Fibroblast of skin of left quadriceps (primary cell): ENCODE measurements around the gene LIF.

Source experiments
- DNase-seq, 2 experiments: peaks; one replicate each; pipeline ENCODE4 v3.0.0-alpha.2; 2013; ENCODE audit warnings: low read depth in 2 of 2

LIF gene

DNA sequence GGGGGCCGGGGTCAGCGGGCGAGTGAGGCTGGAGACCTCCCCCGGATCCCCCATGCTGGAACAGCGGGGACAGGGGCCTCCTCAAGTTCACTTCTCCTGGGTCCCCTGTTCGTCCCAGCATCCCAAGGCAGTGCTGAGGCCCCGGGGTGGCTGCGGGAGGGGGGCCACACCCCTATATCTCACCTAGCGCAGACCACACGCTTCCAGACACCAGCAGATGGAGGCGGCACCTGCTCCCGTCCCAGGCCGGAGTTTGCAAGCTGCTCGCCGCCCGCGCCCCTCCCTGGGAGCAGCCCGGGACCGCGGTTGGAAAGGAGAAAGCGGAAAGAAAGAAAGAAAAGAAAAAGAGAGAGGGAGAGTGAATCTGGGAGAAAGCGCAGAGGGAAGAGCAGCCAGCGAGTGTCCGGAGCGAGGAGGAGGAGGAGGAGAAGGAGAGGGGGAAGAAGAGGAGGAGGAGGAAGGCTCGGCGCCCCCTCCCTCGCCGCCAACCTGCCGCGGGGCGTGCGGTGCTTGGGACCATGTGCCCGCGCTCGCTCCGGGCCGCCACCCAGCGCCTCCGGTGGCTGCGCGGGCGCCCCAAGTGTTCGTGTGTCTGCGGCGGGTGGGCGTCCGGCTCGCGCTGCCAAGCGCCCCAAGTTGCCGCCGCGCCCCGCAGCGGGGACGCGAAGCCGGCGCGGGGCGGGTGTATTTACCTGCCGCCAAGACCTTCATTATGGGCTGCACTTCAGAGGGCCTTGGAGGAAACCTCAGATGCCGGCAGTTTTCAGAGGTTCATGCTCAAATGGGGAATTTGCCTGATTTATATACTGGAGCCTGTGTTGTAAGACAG is at the start of gene LIF:
TSS of gene LIF (minus strand) at position 775 of the 829 bp plus-strand sequence. CDS start at position 711, 64 bp downstream.
- DNase-seq: no peak

DNA sequence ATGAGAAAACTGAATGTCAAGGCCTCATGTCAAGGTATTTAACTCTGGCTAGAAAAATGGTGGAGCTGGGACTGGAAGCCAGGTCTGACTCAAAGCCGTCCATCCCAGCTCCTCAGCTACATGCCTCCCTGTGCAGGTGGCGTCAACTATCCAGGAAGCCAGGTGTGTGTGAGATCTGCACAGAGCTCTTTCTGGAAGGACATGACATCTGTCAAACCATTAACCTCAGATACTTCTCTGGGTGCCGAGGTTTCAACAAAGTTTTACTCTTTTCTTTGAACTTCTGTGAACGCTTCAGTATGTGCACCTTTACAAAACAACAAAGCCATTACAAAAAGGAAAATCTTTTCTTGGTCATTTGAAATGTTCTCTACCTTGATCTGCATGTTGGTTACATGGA is 49.8 kb upstream of the LIF start:
- DNase-seq: no peak

DNA sequence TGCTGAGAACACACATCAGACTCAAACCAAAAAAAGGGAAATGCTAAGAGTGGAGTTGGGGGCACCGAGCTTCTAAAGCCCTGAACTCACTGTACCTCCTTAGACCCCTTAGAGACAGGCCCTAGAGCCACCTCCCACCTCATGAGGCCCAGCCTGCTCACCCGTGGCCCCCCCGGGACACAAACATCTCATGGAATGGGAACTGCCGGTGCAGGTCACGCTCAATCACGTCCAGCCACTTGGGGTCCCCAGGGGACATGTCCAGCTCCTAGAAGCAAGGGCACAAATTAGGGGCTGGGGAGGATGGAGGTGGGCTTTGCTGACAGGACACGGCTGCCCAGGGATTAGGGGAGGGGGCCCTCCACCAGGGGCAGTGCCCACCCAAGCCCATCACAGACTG is 49.0 kb upstream of the LIF start:
- DNase-seq: no peak

DNA sequence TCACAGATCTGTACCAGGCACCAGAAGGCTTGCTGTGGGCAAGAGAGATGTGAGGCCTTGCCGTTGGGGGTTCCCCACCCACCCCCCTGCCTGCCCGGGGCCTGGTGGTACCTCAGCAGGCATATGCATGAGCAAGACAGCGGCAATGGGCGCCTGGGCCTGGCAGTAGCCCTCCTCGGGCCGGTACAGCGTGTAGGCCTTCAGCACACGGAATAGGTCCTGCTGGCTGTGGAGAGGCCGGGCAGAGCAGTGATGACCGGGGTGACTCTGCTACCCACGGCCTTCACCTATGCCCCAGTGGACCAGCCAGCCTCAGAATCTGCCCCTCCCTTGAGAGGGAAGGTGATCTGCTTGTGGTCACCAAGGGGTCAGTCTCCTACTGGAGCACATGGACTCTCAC is 48.3 kb upstream of the LIF start:
- no peak for DNase-seq

DNA sequence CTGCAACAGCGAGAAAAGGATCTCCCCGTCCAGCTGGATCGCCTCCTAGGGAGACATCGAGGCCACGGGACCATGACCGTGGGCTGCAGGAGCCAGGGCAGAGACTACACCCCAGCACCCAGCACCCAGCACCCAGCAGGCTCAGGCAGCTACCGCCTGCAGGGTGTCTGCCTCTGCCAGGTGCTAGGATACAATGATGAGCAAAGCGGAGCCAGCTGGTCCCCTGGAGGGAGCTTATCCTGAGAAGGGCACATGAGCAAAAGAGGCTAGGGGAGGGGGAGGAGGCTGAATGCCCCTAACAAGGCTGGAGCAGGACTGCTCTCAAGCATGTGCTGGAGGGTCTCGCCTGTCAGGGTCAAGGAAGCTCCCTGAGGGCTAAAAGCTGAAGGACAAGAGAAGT is 47.5 kb upstream of the LIF start:
- DNase-seq: no peak

DNA sequence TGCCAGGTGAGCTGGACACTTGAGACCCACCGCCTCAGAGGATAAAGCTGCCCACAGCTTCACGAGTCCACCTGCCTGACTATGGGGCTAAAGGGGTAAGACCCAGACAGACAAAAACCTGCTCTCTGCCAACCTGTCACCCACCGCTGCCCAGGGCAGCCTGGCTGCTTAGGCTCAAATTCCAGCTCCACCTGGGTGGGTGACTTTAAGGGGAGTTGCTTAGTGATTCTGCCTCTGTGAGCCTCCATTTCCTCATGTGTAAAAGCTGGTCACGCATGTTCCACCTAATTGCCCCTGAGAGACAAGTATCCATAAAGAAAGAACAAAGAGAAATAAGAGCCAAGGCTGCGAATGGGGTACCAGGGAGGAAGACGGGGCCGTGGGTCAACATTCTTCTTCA is 46.5 kb upstream of the LIF start:
- no peak for DNase-seq

DNA sequence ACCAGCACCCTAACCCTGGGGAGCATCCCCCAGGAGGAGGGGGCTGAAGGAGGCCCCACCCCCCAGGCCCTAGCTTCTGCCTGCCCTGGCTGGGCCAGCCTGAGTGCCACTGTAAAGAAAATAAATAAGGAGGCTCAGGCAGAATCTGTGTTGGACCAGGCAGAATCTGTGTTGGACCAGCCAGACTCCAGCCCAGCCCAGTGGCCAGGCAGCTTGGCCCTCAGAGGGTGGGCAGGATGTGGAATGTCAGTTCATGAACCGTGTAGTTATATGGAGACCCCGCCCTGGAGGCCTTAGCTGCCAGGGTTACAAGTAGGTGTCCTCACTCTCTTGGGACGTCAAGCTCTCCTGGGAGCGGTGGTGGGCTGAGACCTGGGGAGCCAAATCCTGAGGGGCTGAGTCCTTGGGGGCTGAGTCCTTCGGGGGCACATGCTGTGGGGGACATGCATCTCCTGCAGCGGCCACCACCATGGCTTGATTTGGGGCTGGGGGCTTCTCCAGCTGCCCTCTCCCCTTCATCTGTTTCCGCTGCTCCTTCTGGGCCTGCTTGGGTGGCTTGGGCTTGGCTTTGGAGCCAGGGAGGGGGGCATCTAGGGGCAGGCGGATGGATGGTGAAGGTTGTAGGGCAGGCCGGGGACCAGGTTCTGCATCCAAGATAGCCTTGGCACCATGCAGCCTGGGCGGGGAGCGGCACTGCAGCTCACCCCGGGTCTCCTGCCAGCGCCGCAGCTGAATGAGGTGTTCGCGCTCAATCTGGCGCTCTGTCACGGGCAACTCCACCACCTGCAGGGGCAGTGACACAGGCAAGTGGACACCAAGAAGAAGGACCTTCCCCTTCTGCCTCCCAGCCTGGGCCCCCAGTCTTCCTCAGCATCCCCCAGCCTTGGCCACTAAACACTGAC is 45.8 kb upstream of the LIF start:
- no peak for DNase-seq

DNA sequence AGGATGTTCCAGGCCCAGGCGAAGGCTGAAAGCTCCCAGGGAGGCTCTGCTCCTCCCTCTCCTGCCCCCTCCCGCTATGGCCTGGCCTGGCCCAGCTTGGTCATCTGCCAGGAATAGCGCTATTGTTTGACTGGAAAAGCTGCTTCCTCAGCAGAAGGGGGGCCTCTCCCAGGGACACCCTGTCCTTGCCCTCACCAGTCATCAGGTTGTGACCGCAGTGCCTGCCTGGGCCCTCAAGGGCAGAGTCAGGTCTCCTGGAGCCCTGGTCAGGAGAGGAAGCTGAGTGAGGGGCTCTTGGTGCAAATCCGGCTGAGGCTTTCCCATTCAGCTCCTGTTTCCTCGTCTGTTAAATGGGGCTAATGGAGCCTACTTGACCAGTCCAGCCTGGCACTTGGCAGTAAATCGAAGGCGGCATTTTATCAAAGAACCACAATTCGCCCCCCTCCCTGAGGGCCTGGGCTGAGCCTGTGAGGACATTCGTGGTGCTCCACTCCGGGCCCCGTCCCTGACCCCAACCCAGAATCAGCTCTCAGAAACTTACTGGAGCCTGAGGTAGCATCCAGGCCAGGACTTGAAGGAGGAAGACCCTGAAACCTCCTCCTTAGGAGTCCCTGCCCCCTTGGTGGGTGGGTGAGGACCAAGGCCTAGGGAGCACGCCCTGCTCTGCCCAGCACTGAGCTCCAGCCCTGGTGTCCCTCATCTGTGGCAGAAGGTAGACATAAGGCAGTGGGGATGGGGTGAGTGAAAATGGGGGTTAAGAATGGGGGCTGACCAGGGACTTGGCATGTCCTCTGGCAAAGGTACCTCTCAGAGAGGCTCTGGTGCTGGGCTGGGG is 44.7 kb upstream of the LIF start:
- DNase-seq: no peak

DNA sequence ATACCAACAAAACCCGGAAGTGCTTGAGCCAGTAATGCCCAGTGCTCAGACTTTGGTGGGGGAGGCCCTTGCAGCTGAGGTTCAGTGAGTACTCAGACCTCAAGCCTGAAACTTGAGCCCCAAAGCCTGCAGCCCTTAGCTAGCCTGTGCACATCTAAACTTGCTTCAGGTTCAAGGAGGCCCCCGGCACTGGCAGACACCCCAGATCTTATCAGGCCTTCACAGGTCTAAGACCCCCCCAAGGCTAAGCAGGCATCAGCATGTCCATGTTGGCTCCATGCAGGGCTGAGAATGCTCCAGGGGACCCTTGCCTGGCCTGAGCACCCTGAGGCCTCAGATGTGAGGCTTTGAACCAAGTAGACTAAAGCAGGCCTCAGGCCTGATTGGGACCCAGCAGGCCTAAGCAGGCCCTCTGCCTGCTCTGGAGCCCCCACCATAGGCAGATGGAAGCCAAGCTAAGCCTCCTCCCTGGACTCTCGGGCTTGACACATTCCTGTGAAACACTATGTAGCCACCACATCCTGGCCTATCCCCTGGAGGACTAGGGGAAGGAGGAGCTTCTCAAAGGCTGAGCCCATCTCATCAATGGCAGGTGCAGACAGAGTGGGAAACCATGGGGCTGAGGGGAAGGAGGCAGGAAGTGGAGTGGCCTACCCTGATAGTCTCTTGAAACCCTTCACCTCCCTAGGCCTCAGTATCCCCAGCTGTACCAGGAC is 43.9 kb upstream of the LIF start:
- peak in 1 of 2 experiments; percentile 22 for DNase-seq

DNA sequence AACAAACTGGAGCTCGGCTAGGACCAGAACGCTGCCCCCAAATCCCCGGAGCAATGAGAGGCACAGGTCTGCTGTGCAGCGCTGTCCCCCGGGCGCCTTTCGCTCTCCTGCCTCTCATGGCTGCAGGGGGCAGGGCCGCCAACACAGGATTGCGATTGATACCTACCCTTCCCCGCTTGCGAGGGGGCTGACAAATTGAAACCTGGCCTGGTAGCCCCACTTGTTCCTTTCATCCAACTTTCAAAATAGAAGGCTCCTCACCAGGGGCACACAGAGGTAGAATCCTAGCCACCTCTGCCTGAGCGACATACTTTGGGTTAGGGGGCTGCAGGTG is 43.4 kb upstream of the LIF start:
- no peak for DNase-seq

DNA sequence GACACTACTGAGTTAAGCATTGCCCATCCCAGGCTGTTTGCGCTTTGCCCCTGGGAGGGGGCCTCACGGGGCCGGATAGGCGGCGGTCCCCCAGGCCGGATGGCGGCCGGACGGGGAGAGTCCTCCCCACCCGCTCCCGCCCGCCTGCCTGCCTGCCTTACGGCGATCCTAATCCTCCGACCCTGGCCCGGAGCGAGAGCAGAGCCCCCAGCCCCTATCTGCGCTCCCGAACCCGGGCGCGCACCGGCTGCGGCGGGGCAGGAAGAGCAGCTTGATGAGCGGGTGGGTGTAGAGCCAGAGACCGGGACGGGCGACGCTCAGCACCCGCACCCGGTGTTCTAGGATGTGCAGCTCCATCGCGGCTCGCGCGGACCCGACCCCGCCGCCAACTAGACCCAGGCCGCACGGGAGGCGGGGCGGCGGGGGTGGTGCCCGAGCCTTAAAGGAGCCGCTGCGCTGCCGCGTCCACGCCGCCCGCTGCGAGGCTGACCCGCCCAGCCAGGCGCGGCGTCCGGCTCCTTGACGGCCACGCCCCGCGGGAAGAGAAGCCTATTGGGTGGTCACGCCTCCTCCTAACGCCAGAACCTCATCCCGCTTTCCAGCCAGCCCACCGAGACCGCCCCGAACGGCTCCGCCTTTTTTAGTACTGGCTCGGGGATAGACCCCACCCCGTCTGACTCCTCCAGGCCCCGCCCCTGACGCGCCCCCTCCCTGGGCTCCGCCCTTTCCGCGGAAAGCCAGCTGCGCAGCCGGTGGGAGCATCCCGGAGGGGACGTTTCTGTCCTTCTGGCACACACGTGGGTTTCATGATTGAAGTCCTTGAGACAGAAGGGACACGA is 42.8 kb upstream of the LIF start, which contains the start of gene CASTOR1:
TSS of gene CASTOR1 (minus strand) at position 365 of the 839 bp plus-strand sequence. CDS start at position 357, 8 bp downstream.
- peak; percentile 93 to 94 for DNase-seq

DNA sequence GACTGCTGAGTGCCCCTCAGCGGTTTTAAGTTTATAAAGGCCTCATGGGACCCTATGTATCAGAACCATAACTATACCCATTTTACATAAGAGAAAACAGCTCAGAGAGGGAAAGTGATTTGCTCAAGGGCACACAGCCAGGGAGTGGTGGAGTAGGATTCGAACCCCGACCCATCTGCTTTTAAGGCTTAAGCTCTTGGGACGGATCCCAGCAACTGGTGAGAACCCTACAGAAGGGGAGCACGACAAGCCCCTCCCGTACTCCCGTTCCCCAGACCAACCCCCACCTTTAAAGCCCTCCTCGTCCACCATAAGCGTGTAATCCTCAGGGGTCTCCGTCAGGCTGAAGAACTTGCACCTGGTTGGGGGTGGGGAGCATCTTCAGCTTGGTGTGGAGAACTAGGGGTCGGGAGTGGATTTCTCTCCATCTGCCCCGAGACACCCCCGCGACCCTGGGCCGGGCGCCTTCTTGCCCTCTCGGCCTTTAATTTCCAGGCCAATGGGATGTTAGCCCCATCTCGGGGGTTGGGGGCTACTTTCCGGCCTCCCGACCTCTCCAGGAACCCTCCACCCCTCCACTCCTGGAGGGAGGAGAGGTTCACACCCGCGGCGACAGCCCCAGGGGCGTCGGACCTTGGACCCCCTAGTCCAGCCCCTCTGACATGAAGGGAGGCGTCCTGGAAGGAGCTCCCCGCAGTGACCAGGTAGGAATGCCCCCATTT is 42.0 kb upstream of the LIF start:
- DNase-seq: no peak

DNA sequence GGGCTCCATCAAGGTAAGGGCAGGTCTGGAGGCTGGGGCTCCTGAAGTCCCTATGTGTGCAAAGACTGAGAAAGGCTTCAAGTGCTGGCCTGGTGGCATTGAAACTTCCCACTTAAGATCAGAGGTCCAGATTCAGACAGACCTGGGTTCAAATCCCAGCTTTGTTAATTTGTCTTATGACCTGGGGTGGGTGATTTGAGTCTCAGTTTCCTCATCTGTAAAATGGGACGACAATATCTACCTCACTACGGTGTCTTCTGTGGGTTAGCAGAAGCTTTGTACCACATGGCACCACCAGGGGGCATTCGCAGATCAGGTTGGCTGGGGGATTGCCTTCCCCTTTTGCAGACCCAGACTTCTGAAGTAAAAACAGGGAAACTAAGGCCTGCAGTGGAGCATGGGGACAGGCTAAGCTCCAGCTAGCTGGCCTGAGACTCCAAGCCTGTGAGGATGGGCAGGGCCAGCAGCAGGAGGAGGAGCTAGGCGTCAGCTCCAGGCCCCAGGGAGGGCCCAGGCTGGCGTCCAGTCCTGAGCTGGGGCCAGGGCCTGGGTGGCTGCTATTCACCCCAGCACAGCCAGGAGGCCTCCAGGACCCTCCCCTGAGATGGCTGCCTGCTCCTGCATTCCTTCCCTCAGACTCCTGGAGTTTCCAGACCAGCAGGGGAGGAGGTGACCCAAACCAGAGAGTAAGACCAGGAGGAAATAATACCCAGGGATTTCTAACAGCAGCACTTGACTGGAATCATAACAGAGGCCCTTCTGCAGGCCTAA is 41.3 kb upstream of the LIF start:
- peak; percentile 65 to 68 for DNase-seq

DNA sequence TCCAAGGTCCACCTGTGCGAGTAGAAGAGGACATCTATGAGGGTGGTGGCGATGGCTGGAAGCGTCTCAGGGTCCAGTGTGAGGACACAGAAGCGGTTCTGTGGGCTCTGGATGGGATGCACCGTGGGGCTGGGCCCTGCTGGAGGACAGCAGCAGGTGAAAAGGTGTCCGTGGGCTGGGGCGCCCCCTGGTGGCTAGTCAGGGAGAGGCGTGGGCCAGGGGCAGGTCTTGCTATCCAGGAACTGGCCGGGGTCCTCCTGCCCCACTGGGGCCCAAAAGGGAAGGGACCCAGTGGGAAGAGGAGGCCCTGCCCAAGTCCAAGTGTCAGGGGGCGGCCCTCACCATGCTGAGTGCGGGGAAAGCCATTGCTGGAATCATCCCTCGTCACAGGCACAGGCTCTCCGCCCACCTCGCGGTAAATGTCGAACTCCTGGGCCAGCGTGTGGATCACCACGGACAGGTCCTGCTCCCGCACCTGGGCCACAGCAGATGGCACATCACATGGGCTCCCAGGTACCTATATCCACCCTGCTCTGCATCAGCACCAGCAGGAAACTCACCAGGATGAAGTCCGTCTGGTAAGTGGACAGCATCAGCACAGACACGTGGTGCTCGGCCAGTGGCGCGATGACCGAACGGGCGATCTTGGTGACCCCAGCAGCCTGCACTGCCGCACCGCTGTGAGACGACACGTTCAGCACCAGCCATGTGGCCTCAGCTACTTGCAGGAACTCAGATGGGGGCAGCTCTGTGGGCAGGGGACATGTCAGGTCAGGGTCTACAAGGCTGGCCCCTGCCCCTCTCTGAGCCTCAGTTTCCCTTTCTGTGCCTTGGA is 40.5 kb upstream of the LIF start:
- no peak for DNase-seq

DNA sequence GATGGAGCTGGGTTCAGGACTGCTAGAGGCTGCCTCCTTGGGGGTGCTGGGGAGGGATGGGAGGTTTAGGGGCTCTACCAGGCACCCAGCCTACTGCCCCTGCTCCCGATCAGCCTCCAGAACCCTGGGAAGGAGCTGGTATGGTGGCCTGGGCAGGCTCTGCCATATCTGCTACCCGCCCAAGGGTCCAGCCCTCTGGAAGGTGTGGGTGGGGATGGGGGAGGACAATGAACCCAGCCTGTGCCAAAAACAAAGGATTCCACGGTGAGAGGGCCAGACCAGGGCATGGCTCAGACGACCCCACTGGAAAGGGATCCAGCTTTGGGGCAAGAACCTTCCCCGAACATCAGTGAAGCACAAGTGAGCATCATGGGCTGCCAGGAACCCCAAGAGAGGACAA is 39.8 kb upstream of the LIF start:
- no peak for DNase-seq

DNA sequence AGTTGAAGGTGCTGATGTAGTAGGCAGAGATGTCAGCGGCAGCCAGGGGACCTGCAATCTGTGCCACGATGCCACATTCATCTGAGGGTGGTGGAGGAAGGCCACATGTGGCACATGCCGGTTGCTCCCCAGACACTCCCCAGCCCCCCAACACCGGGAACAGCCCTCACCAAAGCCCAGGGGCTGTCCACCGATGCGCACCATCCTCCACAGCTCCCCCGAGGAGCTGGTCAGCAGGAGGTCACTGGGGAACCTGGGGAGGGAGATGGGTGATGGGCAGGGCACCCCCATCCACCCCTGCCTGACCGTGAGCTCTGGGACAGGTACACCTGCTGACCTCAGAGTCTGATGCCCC is 39.3 kb upstream of the LIF start:
- no peak for DNase-seq

DNA sequence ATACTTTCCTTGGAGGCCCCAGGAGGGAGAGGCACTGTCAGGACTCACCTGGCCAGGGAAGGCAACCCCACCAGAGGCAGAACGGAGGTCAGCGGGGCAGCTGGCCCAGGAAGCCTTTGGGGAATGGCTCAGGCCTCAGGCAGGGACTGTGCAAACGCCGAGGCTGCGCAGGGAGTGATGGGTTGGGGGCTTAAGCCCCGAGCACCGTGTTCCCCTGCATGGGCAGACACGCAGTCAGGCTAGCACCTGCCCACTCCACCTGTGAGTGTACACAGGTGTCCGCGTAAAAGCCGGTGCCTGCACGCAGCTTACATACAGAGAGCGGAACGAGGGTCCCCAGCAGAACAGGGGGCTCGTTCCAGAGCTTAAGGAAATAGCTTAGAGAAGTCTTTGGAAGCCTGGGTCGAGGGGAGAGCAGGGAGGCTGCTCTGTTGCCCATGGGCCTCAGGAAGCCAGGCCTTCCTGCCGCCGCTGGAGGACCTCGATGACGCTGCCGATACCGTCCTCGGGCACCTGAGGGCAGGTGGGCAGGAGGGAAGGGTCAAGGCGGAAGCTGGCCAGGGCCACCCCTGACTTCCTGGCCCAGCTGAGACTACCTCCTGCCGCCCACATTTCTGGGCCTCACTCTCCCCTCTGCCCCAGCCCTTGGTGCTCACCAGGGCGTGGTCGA is 38.8 kb upstream of the LIF start:
- no peak for DNase-seq

DNA sequence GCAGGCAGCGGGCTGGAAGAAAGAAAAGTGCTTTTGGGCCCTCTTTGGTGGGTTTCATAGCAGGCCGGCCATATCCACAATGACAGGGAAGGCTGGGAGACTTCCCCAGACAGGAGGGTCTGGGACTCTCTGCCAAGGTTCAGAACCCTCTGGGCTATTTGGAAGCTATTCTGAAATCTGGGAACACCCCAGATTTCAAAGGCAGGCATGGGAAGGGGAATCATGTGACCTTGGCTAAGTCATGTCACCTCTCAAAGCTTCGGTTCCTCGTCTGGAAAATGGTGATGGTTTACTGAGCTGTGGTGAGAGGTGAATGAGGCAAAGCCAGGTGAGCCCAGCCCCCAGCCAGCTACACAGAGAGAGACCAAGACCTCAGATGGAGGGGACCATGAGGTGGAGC is 38.1 kb upstream of the LIF start:
- DNase-seq: no peak
